GM23248 (cell line): Measurements from ENCODE around the gene ADISSP. TPM values are rescaled to one million over a fixed set of nuclear protein-coding genes. Genes with fewer than 3 reads are reported as not detected.

Experiments used
- DNase-seq: peaks from one replicate; pipeline ENCODE4 v3.0.0-alpha.2; 2015
- H2AFZ ChIP-seq: fragments of 200-600 bp; sonication (generic); 2 replicates; pipeline ENCODE4 v1.6.1; 2016; ENCODE audit warnings: antibody characterized with exemption
- H3F3A ChIP-seq: fragments of 200-600 bp; sonication (generic); 2 replicates; pipeline ENCODE4 v1.6.1; 2016; ENCODE audit warnings: mild to moderate bottlenecking, antibody characterized with exemption, mixed run types; ENCODE audit not compliant: insufficient read depth
- H3K27ac ChIP-seq: fragments of 200-600 bp; sonication (generic); 2 replicates; pipeline ENCODE4 v1.5.1; 2016; ENCODE audit warnings: mild to moderate bottlenecking
- H3K27me3 ChIP-seq: fragments of 200-600 bp; sonication (generic); replicated peaks from 2 replicates; pipeline ENCODE4 v1.6.1; 2016; ENCODE audit warnings: mild to moderate bottlenecking; ENCODE audit not compliant: insufficient read depth
- H3K36me3 ChIP-seq: fragments of 200-600 bp; sonication (generic); 2 replicates; pipeline ENCODE4 v1.6.1; 2016; ENCODE audit warnings: low read depth, mild to moderate bottlenecking
- H3K4me1 ChIP-seq: fragments of 200-600 bp; sonication (generic); 2 replicates; pipeline ENCODE4 v1.6.1; 2016; ENCODE audit warnings: mild to moderate bottlenecking; ENCODE audit not compliant: insufficient read depth
- H3K4me2 ChIP-seq: fragments of 200-600 bp; sonication (generic); one replicate; pipeline ENCODE4 v1.6.1; 2016; ENCODE audit warnings: mild to moderate bottlenecking; ENCODE audit not compliant: unreplicated experiment
- H3K4me3 ChIP-seq: fragments of 200-600 bp; sonication (generic); 2 replicates; pipeline ENCODE4 v1.5.1; 2016; ENCODE audit warnings: mild to moderate bottlenecking
- H3K79me2 ChIP-seq: fragments of 200-600 bp; sonication (generic); 2 replicates; pipeline ENCODE4 v1.6.1; 2016; ENCODE audit warnings: mild to moderate bottlenecking; ENCODE audit not compliant: insufficient read depth
- H3K9ac ChIP-seq: fragments of 200-600 bp; sonication (generic); 2 replicates; pipeline ENCODE4 v1.6.1; 2016; ENCODE audit warnings: mild to moderate bottlenecking
- H3K9me2 ChIP-seq: fragments of 200-600 bp; sonication (generic); 2 replicates; pipeline ENCODE4 v1.6.1; 2016; ENCODE audit warnings: mixed run types, mild to moderate bottlenecking, moderate library complexity; ENCODE audit not compliant: insufficient read depth
- H3K9me3 ChIP-seq: fragments of 200-600 bp; sonication (generic); one replicate; pipeline ENCODE4 v1.6.1; 2017; ENCODE audit warnings: low read depth
- H4K20me1 ChIP-seq: fragments of 200-600 bp; sonication (generic); 2 replicates; pipeline ENCODE4 v1.6.0; 2016; ENCODE audit not compliant: insufficient read depth
- EZH2 ChIP-seq: fragments of 200-600 bp; sonication (generic); IDR thresholded peaks from 2 replicates; pipeline ENCODE4 v1.6.1; 2018; ENCODE audit warnings: antibody characterized with exemption, mild to moderate bottlenecking; ENCODE audit not compliant: insufficient read depth, poor library complexity, severe bottlenecking
- EZH2phosphoT487 ChIP-seq: fragments of 200-600 bp; sonication (generic); IDR thresholded peaks from 2 replicates; pipeline ENCODE4 v1.6.1; 2018; ENCODE audit warnings: antibody characterized with exemption, moderate library complexity, mild to moderate bottlenecking, low read depth; ENCODE audit not compliant: insufficient read depth
- WGBS, 2 experiments: methylation state at CpG; one replicate each; pipeline ENCODE4 v1.1.6; 2015 to 2017; ENCODE audit warnings: low lambda C conversion rate in 2 of 2, low coverage in 1 of 2; ENCODE audit errors: missing lambda C conversion rate in 2 of 2; 5-methylcytosine and 5-hydroxymethylcytosine counted together
- in situ Hi-C: fragments of 300-500 bp; cut with MboI; formaldehyde crosslinking; loops from 2 replicates; pipeline ENCODE4 v1.15.0; 2020
- polyA plus RNA-seq: library from polyadenylated mRNA; unstranded; fragments of >200 nt; fragmentation: Nextera tagmentation; extraction: Ambion mirVana; gene quantifications from 2 replicates; pipeline ENCODE4 v1.2.1, GENCODE V29; 2016
- total RNA-seq: library from RNA; depleted of rRNA; stranded (reverse); fragments of >200 nt; shearing (Covaris generic); gene quantifications from 2 replicates; pipeline ENCODE4 v1.2.3, GENCODE V29; 2014

ADISSP gene
- total and polyA plus RNA-seq, 2 experiments from 2014 or later, result 44.9 to 65.4 TPM

DNA sequence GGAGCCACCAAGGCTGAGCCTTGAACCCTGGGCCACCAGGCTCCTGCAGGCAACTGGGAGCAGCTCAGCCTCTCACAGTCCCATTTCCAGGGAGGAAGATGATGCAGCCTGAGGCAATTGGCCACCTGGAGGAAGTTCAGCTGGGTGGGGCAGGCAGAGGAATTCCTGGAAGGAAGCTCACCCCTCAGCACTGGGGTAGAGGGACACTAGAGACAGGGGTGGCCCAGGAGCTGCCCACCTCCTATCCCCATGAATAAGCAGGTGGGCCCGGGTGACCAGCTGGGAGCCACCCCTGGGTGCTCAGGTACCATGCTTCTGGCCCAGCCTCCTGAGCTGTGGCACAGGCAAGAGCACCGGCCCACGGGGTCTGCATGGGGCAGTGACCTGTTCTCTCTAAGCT lies 38.7 kb downstream of the ADISSP start:
- no peak overlapping the region for H2AFZ ChIP-seq
- H3K27me3 ChIP-seq, result peaks cover 13% of the 10 kb centered on the region
- TF ChIP-seq EZH2phosphoT487 (no peak), EZH2 (no peak)
- in situ Hi-C loops, result no loop called here
- peaks cover 11% of the 10 kb centered on the region for H3F3A ChIP-seq
- DNase-seq, result no peak
- peaks cover 14% of the 10 kb centered on the region for H3K4me1 ChIP-seq
- WGBS, 2 experiments, result 92 to 98% methylated on average over 3 of the region's 3 CpGs
- no peaks in the 10 kb centered on the region for H4K20me1 ChIP-seq
- H3K27ac ChIP-seq, result no peak overlapping the region
- no peaks in the 10 kb centered on the region for H3K9me3 ChIP-seq
- no peak overlapping the region for H3K9ac ChIP-seq
- H3K36me3 ChIP-seq, result no peaks in the 10 kb centered on the region
- H3K4me3 ChIP-seq, result no peak overlapping the region
- H3K9me2 ChIP-seq, result no peaks in the 10 kb centered on the region
- H3K79me2 ChIP-seq, result no peaks in the 10 kb centered on the region
- no peak overlapping the region for H3K4me2 ChIP-seq

DNA sequence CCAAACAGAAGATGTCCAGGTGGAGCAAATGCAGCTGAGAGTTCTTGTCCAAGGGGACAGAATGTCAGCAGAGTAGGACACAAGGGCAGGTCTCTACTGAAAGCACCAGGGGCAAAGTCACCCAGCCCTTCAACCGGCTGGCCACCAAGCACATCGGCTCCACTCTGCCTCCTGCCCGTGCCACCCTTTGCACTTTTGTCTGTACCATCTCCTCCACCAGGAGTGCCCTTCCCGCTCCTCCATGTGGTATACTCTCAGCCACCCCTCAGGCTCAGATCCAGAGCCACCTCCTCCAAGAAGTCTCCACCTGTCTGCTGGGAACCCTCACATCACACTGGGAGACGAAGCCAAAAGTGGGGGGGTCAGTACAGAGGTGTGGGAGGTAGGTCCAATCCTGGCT lies 39.2 kb downstream of the ADISSP start:
- peaks cover 14% of the 10 kb centered on the region for H3K4me1 ChIP-seq
- no peaks in the 10 kb centered on the region for H3K79me2 ChIP-seq
- TF ChIP-seq EZH2 (no peak), EZH2phosphoT487 (no peak)
- H3K4me3 ChIP-seq, result no peak overlapping the region
- H3K27ac ChIP-seq, result no peak overlapping the region
- H3K36me3 ChIP-seq, result no peaks in the 10 kb centered on the region
- 80 to 82% methylated on average over 5 of the region's 5 CpGs for WGBS, 2 experiments
- H3K27me3 ChIP-seq, result peaks cover 9% of the 10 kb centered on the region
- H3K9me3 ChIP-seq, result no peaks in the 10 kb centered on the region
- H2AFZ ChIP-seq, result no peak overlapping the region
- no peaks in the 10 kb centered on the region for H3K9me2 ChIP-seq
- H3K9ac ChIP-seq, result no peak overlapping the region
- DNase-seq, result no peak
- in situ Hi-C loops, result no loop called here
- H3K4me2 ChIP-seq, result peak overlapping the region; percentile 97
- H3F3A ChIP-seq, result peaks cover 11% of the 10 kb centered on the region
- H4K20me1 ChIP-seq, result no peaks in the 10 kb centered on the region

DNA sequence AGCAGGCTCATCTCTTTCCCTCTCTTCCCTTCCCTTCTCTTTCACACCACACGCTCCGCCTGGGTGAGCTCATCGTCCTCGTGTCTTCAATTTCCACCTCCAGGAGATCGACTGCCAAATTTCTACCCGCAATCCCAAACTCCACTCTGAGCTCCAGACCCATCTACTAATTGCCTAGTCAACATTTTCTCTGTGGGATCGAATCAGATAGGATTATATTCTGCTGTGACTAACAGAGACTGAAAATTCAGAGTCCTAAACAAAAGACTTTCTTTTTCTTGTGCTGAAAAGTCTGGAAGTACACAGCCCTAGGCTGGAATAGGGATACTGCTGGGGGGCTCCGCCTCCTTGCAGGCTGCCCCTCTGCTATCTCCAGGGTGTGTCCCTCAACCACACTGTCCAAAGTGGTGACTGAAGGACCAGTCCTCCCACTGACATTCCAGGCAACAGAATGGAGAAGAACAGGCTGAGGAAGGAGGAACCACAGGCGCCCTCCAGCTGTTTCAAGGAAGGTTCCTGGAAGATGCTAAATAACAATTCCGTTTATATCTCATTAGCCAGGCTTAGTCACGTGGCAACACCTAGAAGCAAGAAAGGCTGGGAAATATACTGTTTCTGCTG lies 40.0 kb downstream of the ADISSP start:
- Histone ChIP-seq H2AFZ (peak overlapping the region; percentile 82), H3K36me3 (no peaks in the 10 kb centered on the region), H3K9me3 (no peaks in the 10 kb centered on the region), H4K20me1 (no peaks in the 10 kb centered on the region), H3K9me2 (no peaks in the 10 kb centered on the region), H3K9ac (peak overlapping the region; percentile 70), H3F3A (peaks cover 11% of the 10 kb centered on the region), H3K27me3 (peaks cover 5% of the 10 kb centered on the region), H3K79me2 (no peaks in the 10 kb centered on the region), H3K4me1 (peaks cover 14% of the 10 kb centered on the region), H3K4me2 (peak overlapping the region; percentile 97), H3K4me3 (peak overlapping the region; percentile 71), H3K27ac (peak overlapping the region; percentile 69)
- in situ Hi-C loops, result no loop called here
- no peak for TF ChIP-seq EZH2phosphoT487
- TF ChIP-seq EZH2, result no peak
- WGBS, 2 experiments, result 1 to 4% methylated on average over 11 of the region's 11 CpGs
- peak; percentile 85 for DNase-seq

DNA sequence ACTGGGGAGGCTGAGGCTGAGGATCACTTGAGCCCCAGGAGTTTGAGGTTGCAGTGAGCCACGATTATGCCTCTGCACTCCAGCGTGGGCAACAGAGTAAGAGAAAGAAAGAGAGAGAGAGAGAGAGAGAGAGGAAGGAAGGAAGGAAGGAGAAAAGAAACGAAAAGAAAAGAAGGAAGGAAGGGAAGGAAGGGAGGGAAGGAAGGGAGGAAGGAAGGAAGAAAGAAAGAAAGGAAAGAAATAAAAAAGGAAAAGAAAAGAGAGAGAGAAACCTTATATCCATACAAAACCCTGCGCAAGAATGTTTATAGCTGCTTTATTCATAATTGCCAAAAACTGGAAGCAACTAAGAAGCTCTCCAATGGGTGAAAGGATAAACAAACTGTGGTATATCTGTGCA lies 43.2 kb downstream of the ADISSP start:
- Histone ChIP-seq H3K9me2 (no peaks in the 10 kb centered on the region), H3K4me2 (no peak overlapping the region), H3K9me3 (no peaks in the 10 kb centered on the region), H3K36me3 (no peaks in the 10 kb centered on the region), H3K4me1 (peaks cover 14% of the 10 kb centered on the region), H2AFZ (no peak overlapping the region), H3K4me3 (no peak overlapping the region), H3F3A (peaks cover 11% of the 10 kb centered on the region), H4K20me1 (no peaks in the 10 kb centered on the region), H3K79me2 (no peaks in the 10 kb centered on the region), H3K27me3 (peaks cover 16% of the 10 kb centered on the region), H3K9ac (no peak overlapping the region), H3K27ac (no peak overlapping the region)
- DNase-seq, result no peak
- in situ Hi-C loops, result no loop called here
- no peak for TF ChIP-seq EZH2phosphoT487
- no peak for TF ChIP-seq EZH2
- 72 to 78% methylated on average over 4 of the region's 4 CpGs for WGBS, 2 experiments
